ENCODE measurements around the gene NME8.

DNA sequence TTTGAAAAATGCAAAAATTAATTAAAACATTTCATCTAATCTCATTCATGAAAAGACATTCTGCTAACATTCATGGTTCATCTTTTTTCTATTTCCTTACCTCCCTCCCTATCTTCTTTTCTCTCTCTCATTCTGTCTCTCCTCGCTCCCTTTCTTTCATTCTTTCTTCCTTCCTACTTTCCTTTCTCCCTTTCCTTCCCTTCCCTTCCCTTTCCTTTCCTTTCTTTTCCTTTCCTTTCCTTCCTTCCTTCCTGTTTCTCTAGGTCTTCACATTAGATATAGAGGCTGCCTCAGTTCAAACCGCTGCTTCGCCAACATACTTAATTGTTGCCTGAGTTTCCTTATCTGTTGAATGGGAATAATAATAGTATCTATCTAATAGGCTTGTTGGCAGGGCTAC, 46.3 kb downstream of the NME8 start:
- TF ChIP-seq, protein P1, sequence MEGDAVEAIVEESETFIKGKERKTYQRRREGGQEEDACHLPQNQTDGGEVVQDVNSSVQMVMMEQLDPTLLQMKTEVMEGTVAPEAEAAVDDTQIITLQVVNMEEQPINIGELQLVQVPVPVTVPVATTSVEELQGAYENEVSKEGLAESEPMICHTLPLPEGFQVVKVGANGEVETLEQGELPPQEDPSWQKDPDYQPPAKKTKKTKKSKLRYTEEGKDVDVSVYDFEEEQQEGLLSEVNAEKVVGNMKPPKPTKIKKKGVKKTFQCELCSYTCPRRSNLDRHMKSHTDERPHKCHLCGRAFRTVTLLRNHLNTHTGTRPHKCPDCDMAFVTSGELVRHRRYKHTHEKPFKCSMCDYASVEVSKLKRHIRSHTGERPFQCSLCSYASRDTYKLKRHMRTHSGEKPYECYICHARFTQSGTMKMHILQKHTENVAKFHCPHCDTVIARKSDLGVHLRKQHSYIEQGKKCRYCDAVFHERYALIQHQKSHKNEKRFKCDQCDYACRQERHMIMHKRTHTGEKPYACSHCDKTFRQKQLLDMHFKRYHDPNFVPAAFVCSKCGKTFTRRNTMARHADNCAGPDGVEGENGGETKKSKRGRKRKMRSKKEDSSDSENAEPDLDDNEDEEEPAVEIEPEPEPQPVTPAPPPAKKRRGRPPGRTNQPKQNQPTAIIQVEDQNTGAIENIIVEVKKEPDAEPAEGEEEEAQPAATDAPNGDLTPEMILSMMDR (conservative IDR thresholded peaks at IDR 0.05): no peak
- TF ChIP-seq ZFX (IDR thresholded peaks at IDR 0.05): no peak
